Endothelial cell of umbilical vein (primary cell): ENCODE measurements around the gene SLC44A4. TPM values are rescaled to one million over a fixed set of nuclear protein-coding genes. Genes with fewer than 3 reads are reported as not detected.
"Not testable (repeated sequence)": the region's sequence is repeated elsewhere in the genome, so short reads cannot be mapped to it uniquely, and the experiment has no call there.

Experiments used
- BruUV-seq: library from RNA; stranded (reverse); fragments of 400-500 nt; replicated peaks from 2 replicates; lab custom pipeline; 2021; lab: Mats Ljungman, UMichigan
- CTCF ChIA-PET: fragments of 300-600, 350-600 bp; sonication (Branson Sonifier 250); formaldehyde crosslinking; loops from one replicate; lab custom pipeline; 2021; ENCODE audit warnings: antibody characterized with exemption, inconsistent platforms; lab: Charles Lee
- POLR2A ChIA-PET: fragments of 300-600, 350-600 bp; sonication (Branson Sonifier 250); formaldehyde crosslinking; loops from one replicate; lab custom pipeline; 2021; ENCODE audit warnings: antibody characterized with exemption, inconsistent platforms; lab: Charles Lee
- DNase-seq: peaks from one replicate; pipeline ENCODE4 v3.0.0-alpha.2; 2011; ENCODE audit warnings: low read depth, low spot score
- FAIRE-seq: peaks from 2 replicates; lab custom pipeline; 2011; peaks lifted over from hg19 to GRCh38; lab: Jason Lieb, UNC
- H2AFZ ChIP-seq: 2 replicates; pipeline ENCODE4 v1.6.0; 2012; ENCODE audit warnings: low read depth, low read length, control low read depth, inconsistent platforms
- H3K27ac ChIP-seq: 2 replicates; pipeline ENCODE4 v1.5.1; 2011; ENCODE audit warnings: low read depth, mild to moderate bottlenecking, control low read depth, low read length, moderate library complexity; ENCODE audit not compliant: insufficient read depth
- H3K27me3 ChIP-seq, 2 experiments: 2 replicates each; pipeline versions ENCODE4 v1.6.0 to v1.6.1; 2011; ENCODE audit warnings: low read length in 2 of 2, mixed read lengths in 1 of 2; ENCODE audit not compliant: control insufficient read depth in 2 of 2, insufficient read depth in 2 of 2
- H3K36me3 ChIP-seq, 2 experiments: 2 replicates in 1 of 2; 3 replicates in 1 of 2; pipeline ENCODE4 v1.5.1; 2011; ENCODE audit warnings: low read length in 2 of 2, mild to moderate bottlenecking in 1 of 2, moderate library complexity in 1 of 2; ENCODE audit not compliant: control insufficient read depth in 2 of 2, insufficient read depth in 2 of 2; ENCODE audit errors: extremely low read depth in 1 of 2
- H3K4me1 ChIP-seq: 3 replicates; pipeline ENCODE4 v1.5.1; 2011; ENCODE audit warnings: mild to moderate bottlenecking, low read length; ENCODE audit not compliant: control insufficient read depth, insufficient read depth; ENCODE audit errors: extremely low read depth
- H3K4me2 ChIP-seq: 2 replicates; pipeline ENCODE4 v1.6.1; 2011; ENCODE audit warnings: low read length, control low read depth, mixed read lengths; ENCODE audit not compliant: insufficient read depth
- H3K4me3 ChIP-seq, 3 experiments: fragments of 200-600 bp in 1 of 3; sonication (generic), shearing (Covaris generic) in 1 of 3; replicated peaks in 1 of 3; 2 replicates each; pipeline ENCODE4 v1.5.1; 2011 to 2016; ENCODE audit warnings: control low read depth in 3 of 3, low read length in 3 of 3, mild to moderate bottlenecking in 2 of 3, inconsistent platforms in 1 of 3, low read depth in 1 of 3, moderate library complexity in 1 of 3; ENCODE audit not compliant: insufficient read depth in 1 of 3
- H3K79me2 ChIP-seq: 2 replicates; pipeline ENCODE4 v1.6.0; 2012; ENCODE audit warnings: low read length, inconsistent platforms; ENCODE audit not compliant: control insufficient read depth, insufficient read depth
- H3K9ac ChIP-seq: replicated peaks from 2 replicates; pipeline ENCODE3; 2011; ENCODE audit warnings: low read length, control low read depth; ENCODE audit not compliant: insufficient read depth; ENCODE audit errors: extremely low read depth
- H3K9me1 ChIP-seq: replicated peaks from 3 replicates; pipeline ENCODE4 v1.6.0; 2011; ENCODE audit warnings: mild to moderate bottlenecking, low read length; ENCODE audit not compliant: control insufficient read depth, insufficient read depth; ENCODE audit errors: extremely low read depth
- H3K9me3 ChIP-seq: replicated peaks from 2 replicates; pipeline ENCODE4 v1.5.1; 2012; ENCODE audit warnings: low read length, inconsistent platforms; ENCODE audit not compliant: control insufficient read depth, insufficient read depth
- H4K20me1 ChIP-seq: replicated peaks from 2 replicates; pipeline ENCODE3; 2011; ENCODE audit warnings: mild to moderate bottlenecking, low read length; ENCODE audit not compliant: control insufficient read depth, insufficient read depth; ENCODE audit errors: extremely low read depth
- EZH2 ChIP-seq: IDR thresholded peaks from 2 replicates; pipeline ENCODE4 v1.6.1; 2012; ENCODE audit warnings: borderline replicate concordance, low read depth, mild to moderate bottlenecking, moderate library complexity, low read length, inconsistent platforms; ENCODE audit not compliant: severe bottlenecking
- GATA2 ChIP-seq: IDR thresholded peaks from 2 replicates; pipeline ENCODE4 v1.7.0; 2011; ENCODE audit warnings: low read depth, mild to moderate bottlenecking, moderate library complexity, mixed read lengths, low read length; ENCODE audit not compliant: insufficient read length, insufficient read depth
- MYC ChIP-seq: IDR thresholded peaks from one replicate; pipeline ENCODE4 v1.6.1; 2011; ENCODE audit warnings: mild to moderate bottlenecking, low read depth, low read length
- POLR2AphosphoS5 ChIP-seq: IDR thresholded peaks from 2 replicates; pipeline ENCODE4 v1.6.1; 2012; ENCODE audit warnings: low read depth, mild to moderate bottlenecking, control low read depth, low read length, moderate library complexity; ENCODE audit not compliant: insufficient read depth
- dilution Hi-C: fragments of 300-500 bp; cut with MboI; formaldehyde crosslinking; loops from one replicate; pipeline ENCODE4 v1.15.0; 2019; ENCODE audit warnings: low sequenced_read_pairs; ENCODE audit not compliant: extremely low pct_ligation_motif_present
- intact Hi-C: fragments of 100-400 bp; cut with micrococcal nuclease; formaldehyde crosslinking; loops from one replicate; pipeline ENCODE4 v1.10.0; 2022
- polyA plus RNA-seq, 4 experiments: library from polyadenylated mRNA; depleted of rRNA in 3 of 4; stranded (reverse) in 3 of 4; unstranded in 1 of 4; fragments of >200 nt; gene quantifications; 2 replicates each; pipeline versions ENCODE4 v1.2.1 to v1.2.3, GENCODE V29; 2011 to 2012; ENCODE audit warnings: missing spikeins in 1 of 4
- total RNA-seq: library from RNA; stranded (reverse); gene quantifications from 2 replicates; pipeline ENCODE4 v1.2.3, GENCODE V29; 2021

SLC44A4 gene
- total and polyA plus RNA-seq, 2 donors (not counting 3 experiments of a cell fraction or from before 2014, with no cell fraction given), result 0.84 to 1.1 TPM

- no TSS peak for BruUV-seq
- dilution Hi-C loops (no loop called here), intact Hi-C loops (no loop called here)
- ChIA-PET POLR2A (no interaction called here), CTCF (interaction anchor here (1.6 kb wide), 1 partner anchor 13 kb away, joined by 4 read pairs; no protein-coding TSS in a partner anchor)
- H2AFZ ChIP-seq, result no peak overlapping the region
- H3K4me1 ChIP-seq, result no peaks in the 10 kb centered on the region
- H3K4me3 ChIP-seq, result no peak overlapping the region
- FAIRE-seq, result no peak
- TF ChIP-seq MYC (no peak), GATA2 (no peak), EZH2 (no peak), POLR2AphosphoS5 (no peak)
- H3K27me3 ChIP-seq, result no peaks in the 10 kb centered on the region
- H3K79me2 ChIP-seq, result no peaks in the 10 kb centered on the region
- H3K9me3 ChIP-seq, result no peaks in the 10 kb centered on the region
- no peak overlapping the region for H3K27ac ChIP-seq
- no peak overlapping the region for H3K4me2 ChIP-seq
- no peak for DNase-seq
- H3K36me3 ChIP-seq, result no peaks in the 10 kb centered on the region
- H3K9ac ChIP-seq, result no peak overlapping the region
- no peaks in the 10 kb centered on the region for H3K9me1 ChIP-seq
- H4K20me1 ChIP-seq, result no peaks in the 10 kb centered on the region
These were observed 9.5 kb downstream of the SLC44A4 start for GRCh38 chr6:31869343-31869742.

GRCh38 chr6:31868658-31868971 is 10.2 kb downstream of the SLC44A4 start:
- intact Hi-C loops, H3K36me3 ChIP-seq, H3K79me2 ChIP-seq, FAIRE-seq, H2AFZ ChIP-seq, H3K9me3 ChIP-seq, dilution Hi-C loops, H4K20me1 ChIP-seq, H3K9me1 ChIP-seq, H3K9ac ChIP-seq, H3K4me3 ChIP-seq, H3K4me1 ChIP-seq, DNase-seq, H3K4me2 ChIP-seq, BruUV-seq, POLR2A ChIA-PET, H3K27me3 ChIP-seq, H3K27ac ChIP-seq: not testable (repeated sequence)
- CTCF ChIA-PET, result interaction anchor here (0.7 to 1.6 kb wide), 3 partner anchors 12 to 22 kb away, joined by 3 to 4 read pairs (median 3); no protein-coding TSS in a partner anchor
